SU-DHL-6 (cell line): ENCODE results near the gene EXOC6B.

ENCODE experiments used
- EZH2phosphoT487 ChIP-seq: fragments of 200-600 bp; sonication (generic), shearing (Covaris generic); conservative IDR thresholded peaks from 2 replicates; pipeline ENCODE4 v1.6.1; 2018; ENCODE audit warnings: mild to moderate bottlenecking, antibody characterized with exemption, low read length, moderate library complexity, mixed read lengths
- TF ChIP-seq, protein P1 (sequence below): fragments of 200-600 bp; sonication (generic); IDR thresholded peaks from one replicate; pipeline ENCODE4 v1.5.1; 2017; ENCODE audit warnings: antibody characterized with exemption, mild to moderate bottlenecking, low read length, moderate library complexity; ENCODE audit not compliant: insufficient read depth, poor library complexity, severe bottlenecking

DNA sequence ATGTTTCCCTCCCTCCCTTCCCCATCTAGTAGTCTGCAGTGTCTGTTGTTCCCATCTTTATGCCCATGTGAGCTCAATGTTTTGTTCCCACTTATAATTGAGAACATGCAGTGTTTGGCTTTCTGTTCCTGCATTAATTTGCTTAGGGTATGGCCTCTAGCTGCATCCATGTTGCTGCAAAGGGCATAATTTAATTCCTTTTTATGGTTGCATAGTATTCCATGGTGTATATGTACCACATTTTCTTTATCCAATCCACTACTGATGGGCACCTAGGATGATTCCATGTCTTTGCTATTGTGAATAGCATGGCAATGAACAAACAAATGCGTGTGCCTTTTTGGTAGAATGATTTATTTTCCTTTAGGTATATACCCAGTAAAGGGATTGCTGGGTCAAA is 617.6 kb downstream of the EXOC6B start:
- TF ChIP-seq, protein P1, sequence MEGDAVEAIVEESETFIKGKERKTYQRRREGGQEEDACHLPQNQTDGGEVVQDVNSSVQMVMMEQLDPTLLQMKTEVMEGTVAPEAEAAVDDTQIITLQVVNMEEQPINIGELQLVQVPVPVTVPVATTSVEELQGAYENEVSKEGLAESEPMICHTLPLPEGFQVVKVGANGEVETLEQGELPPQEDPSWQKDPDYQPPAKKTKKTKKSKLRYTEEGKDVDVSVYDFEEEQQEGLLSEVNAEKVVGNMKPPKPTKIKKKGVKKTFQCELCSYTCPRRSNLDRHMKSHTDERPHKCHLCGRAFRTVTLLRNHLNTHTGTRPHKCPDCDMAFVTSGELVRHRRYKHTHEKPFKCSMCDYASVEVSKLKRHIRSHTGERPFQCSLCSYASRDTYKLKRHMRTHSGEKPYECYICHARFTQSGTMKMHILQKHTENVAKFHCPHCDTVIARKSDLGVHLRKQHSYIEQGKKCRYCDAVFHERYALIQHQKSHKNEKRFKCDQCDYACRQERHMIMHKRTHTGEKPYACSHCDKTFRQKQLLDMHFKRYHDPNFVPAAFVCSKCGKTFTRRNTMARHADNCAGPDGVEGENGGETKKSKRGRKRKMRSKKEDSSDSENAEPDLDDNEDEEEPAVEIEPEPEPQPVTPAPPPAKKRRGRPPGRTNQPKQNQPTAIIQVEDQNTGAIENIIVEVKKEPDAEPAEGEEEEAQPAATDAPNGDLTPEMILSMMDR, result no peak
- no peak for TF ChIP-seq EZH2phosphoT487
